Left ventricle myocardium inferior (tissue), 1 donor: ENCODE measurements around the gene ROBO2. TPM values are rescaled to one million over a fixed set of nuclear protein-coding genes. Genes with fewer than 3 reads are reported as not detected.
A peak's percentile ranks its signal among the peaks of the same experiment; 100 is the strongest.

Experiments
- DNase-seq: peaks from one replicate; pipeline ENCODE4 v3.0.0-alpha.2; 2020
- H3K27ac ChIP-seq: fragments of 200-600 bp; replicated peaks from 2 replicates; pipeline ENCODE4 v1.8.0; 2021
- H3K27me3 ChIP-seq: fragments of 200-600 bp; 2 replicates; pipeline ENCODE4 v1.8.0; 2021; ENCODE audit warnings: low read depth
- H3K36me3 ChIP-seq: fragments of 200-600 bp; 2 replicates; pipeline ENCODE4 v1.8.0; 2021
- H3K4me1 ChIP-seq: fragments of 200-600 bp; 2 replicates; pipeline ENCODE4 v1.8.0; 2021
- H3K4me3 ChIP-seq: fragments of 200-600 bp; 2 replicates; pipeline ENCODE4 v1.8.0; 2021; ENCODE audit warnings: mild to moderate bottlenecking, moderate library complexity
- H3K9me3 ChIP-seq: fragments of 200-600 bp; replicated peaks from 2 replicates; pipeline ENCODE4 v1.8.0; 2021
- CTCF ChIP-seq: fragments of 200-600 bp; IDR thresholded peaks from 2 replicates; pipeline ENCODE4 v1.8.0; 2021; ENCODE audit warnings: antibody characterized with exemption, mild to moderate bottlenecking, borderline replicate concordance
- intact Hi-C: fragments of 100-400 bp; cut with micrococcal nuclease; formaldehyde crosslinking; loops from one replicate; pipeline ENCODE4 v1.11.0; 2022
- long read RNA-seq: library from polyadenylated mRNA; unstranded; transcript quantifications from one replicate; pipeline ENCODE4 v2.0.0, GENCODE V29; 2021
- total RNA-seq: library from RNA; stranded (reverse); fragmentation: NEBNext Ultra II Directional; extraction: Animal tissue kit (Norgen Biotek cat#: 25700); gene quantifications from one replicate; pipeline ENCODE4 v1.2.1, GENCODE V29; 2021
- donor health status: DM: no; HTN: yes; CAD: no; lungs with severe emphysema.

Gene ROBO2
- total RNA-seq: 0.19 TPM
- long read RNA-seq: 0 reads

DNA sequence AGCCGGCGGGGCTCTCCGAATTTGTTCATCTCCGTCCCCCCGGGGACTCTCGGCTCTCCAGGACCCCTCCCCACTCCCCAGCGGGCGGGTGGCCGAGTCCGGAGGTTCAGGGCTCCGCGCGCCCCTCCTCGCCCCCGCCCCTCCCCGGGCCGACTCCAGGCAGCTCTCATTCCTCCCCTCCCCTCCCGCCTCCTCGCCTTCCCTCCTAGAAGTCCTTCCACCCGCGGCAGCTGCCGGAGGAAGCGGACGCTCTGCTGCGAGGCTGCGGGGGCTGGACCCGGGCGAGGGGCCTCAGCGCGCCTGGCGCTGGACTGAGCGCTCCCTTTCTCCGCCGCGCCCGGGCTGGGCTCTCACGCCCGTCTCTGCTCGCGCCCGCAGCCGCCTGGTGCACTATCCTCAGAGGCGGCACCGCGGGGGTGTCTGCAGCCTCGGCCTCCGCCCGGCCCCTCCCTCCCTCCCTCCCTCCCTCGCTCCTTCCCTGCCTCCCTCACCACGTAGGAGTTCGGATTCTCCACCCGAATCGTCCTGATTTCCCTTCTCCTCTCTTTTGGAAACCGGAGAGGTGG, at the start of gene ROBO2:
TSS of gene ROBO2 (plus strand) at position 494 of the 566 bp plus-strand sequence. CDS start 687 bp downstream, outside the sequence.
- TF ChIP-seq CTCF: no peak
- H3K4me3 ChIP-seq: peak within 1 kb of the TSS; percentile 67
- H3K9me3 ChIP-seq: no peaks in the 10 kb centered on the region
- peak; percentile 18 for DNase-seq
- peaks cover 95% of the 10 kb centered on the region for H3K27me3 ChIP-seq
- H3K27ac ChIP-seq: no peak within 1 kb of the TSS
- intact Hi-C loops: loop anchor here (5.0 kb wide), 1 partner anchor 218 kb away; no protein-coding TSS in a partner anchor
- H3K36me3 ChIP-seq: no peaks in the 10 kb centered on the region
- peaks cover 17% of the 10 kb centered on the region for H3K4me1 ChIP-seq

GRCh38 chr3:76990606-76991005, 49.3 kb upstream of the ROBO2 start:
- Histone ChIP-seq H3K4me3 (no peak overlapping the region), H3K27ac (no peak overlapping the region), H3K9me3 (peaks cover 3% of the 10 kb centered on the region), H3K36me3 (no peaks in the 10 kb centered on the region), H3K4me1 (no peaks in the 10 kb centered on the region), H3K27me3 (no peaks in the 10 kb centered on the region)
- no peak for TF ChIP-seq CTCF
- no peak for DNase-seq
- intact Hi-C loops: no loop called here

- Histone ChIP-seq H3K4me1 (no peaks in the 10 kb centered on the region), H3K27me3 (no peaks in the 10 kb centered on the region), H3K27ac (no peak overlapping the region), H3K9me3 (peaks cover 3% of the 10 kb centered on the region), H3K4me3 (no peak overlapping the region), H3K36me3 (no peaks in the 10 kb centered on the region)
- intact Hi-C loops: no loop called here
- no peak for DNase-seq
- no peak for TF ChIP-seq CTCF
Observed at GRCh38 chr3:76991165-76991564, 48.7 kb upstream of the ROBO2 start.

DNA sequence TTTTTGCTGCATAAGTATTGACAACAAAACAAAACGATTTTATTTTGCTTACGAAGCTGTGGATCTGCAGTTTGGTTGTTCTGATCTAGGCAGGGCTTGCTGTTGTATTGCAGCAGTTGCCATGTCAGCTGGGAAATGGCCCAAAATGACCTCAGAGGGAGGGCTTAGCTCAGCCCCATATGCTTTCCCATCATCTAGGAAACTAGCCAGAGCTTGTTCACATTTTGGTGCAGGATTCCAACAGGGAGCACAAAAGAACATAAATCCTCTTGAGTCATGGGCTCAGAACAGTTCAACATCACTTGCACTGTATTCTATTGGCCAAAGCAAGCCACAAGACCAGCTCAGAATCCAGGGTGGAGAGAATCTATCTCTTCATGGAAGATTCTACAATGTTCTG, 42.2 kb upstream of the ROBO2 start:
- H3K27ac ChIP-seq: no peak overlapping the region
- peaks cover 10% of the 10 kb centered on the region for H3K9me3 ChIP-seq
- intact Hi-C loops: no loop called here
- no peak for TF ChIP-seq CTCF
- no peak for DNase-seq
- no peak overlapping the region for H3K4me3 ChIP-seq
- no peaks in the 10 kb centered on the region for H3K27me3 ChIP-seq
- no peaks in the 10 kb centered on the region for H3K4me1 ChIP-seq
- no peaks in the 10 kb centered on the region for H3K36me3 ChIP-seq

DNA sequence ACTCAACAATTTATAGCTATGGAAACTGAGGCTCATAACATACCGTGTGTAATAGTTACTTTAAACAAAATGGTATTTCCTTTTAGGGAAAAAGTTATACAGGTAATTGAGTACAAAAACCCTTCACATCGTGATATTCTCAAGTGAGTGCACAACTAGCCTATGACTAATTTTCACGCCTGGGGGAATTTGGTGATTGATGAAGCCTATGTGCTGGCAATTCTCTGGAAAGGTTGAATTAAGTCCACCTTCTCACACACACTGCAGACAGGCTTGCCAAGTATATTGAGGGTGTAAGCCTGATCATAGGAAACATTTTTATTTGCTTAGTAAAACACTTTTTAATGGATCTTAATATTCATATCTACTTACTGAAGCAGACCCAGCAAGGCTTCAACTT, 41.3 kb upstream of the ROBO2 start:
- H3K4me1 ChIP-seq: no peaks in the 10 kb centered on the region
- intact Hi-C loops: no loop called here
- peaks cover 10% of the 10 kb centered on the region for H3K9me3 ChIP-seq
- H3K36me3 ChIP-seq: no peaks in the 10 kb centered on the region
- no peaks in the 10 kb centered on the region for H3K27me3 ChIP-seq
- TF ChIP-seq CTCF: no peak
- DNase-seq: no peak
- H3K4me3 ChIP-seq: no peak overlapping the region
- H3K27ac ChIP-seq: no peak overlapping the region
